K562 (cell line): ENCODE data around the gene CCDC15. TPM values are rescaled to one million over a fixed set of nuclear protein-coding genes. Genes with fewer than 3 reads are reported as not detected.

Source experiments
- ATAC-seq: fragments of 200-7000 bp; cut with Tn5 transposase; 3 replicates; pipeline ENCODE4 v1.9.1; 2020; ENCODE audit warnings: moderate library complexity
- BruUV-seq: library from RNA; stranded (reverse); fragments of 400-500 nt; replicated peaks from 2 replicates; lab custom pipeline; 2021; lab: Mats Ljungman, UMichigan
- CTCF ChIA-PET: fragments of 300-600 bp; formaldehyde crosslinking; extraction: SDS; loops from one replicate; lab custom pipeline; 2021; ENCODE audit warnings: low intra/inter-chr PET ratio; lab: Yijun Ruan, JAX
- POLR2A ChIA-PET: fragments of 300-600, 350-650 bp; sonication (Branson Sonifier 250); formaldehyde crosslinking; extraction: SDS; loops from one replicate; lab custom pipeline; 2021; ENCODE audit warnings: antibody characterized with exemption, inconsistent platforms; lab: Yijun Ruan, JAX
- DNase-seq, 4 experiments: peaks; one replicate each; pipeline versions ENCODE4 v3.0.0 to v3.0.0-alpha.2; 2011 to 2018; ENCODE audit warnings: low spot score in 3 of 4, mixed read lengths in 3 of 4; ENCODE audit errors: extremely low read depth in 1 of 4
- FAIRE-seq: peaks from 2 replicates; lab custom pipeline; 2011; peaks lifted over from hg19 to GRCh38; lab: Jason Lieb, UNC
- H2AFZ ChIP-seq: 2 replicates; pipeline ENCODE4 v1.6.0; 2011; ENCODE audit warnings: low read depth, low read length, control low read depth, inconsistent platforms
- H3K27ac ChIP-seq: fragments of 200-600 bp; 3 replicates; pipeline ENCODE4 v1.8.0; 2011; ENCODE audit warnings: low read depth, mild to moderate bottlenecking, control low read depth, inconsistent platforms, low read length, moderate library complexity, mixed read lengths; ENCODE audit errors: extremely low read depth
- H3K27me3 ChIP-seq, 2 experiments: fragments of 300-600 bp in 1 of 2; 2 replicates in 1 of 2; 3 replicates in 1 of 2; pipeline versions ENCODE4 v1.6.0 to v1.8.0; 2011; ENCODE audit warnings: inconsistent platforms in 2 of 2, low read length in 2 of 2, mild to moderate bottlenecking in 1 of 2, mixed read lengths in 1 of 2, moderate library complexity in 1 of 2; ENCODE audit not compliant: control insufficient read depth in 2 of 2, insufficient read depth in 2 of 2
- H3K36me3 ChIP-seq: fragments of 300-600 bp; 3 replicates; pipeline ENCODE4 v1.8.0; 2011; ENCODE audit warnings: mild to moderate bottlenecking, low read length, inconsistent platforms; ENCODE audit not compliant: control insufficient read depth, insufficient read depth
- H3K4me1 ChIP-seq, 2 experiments: fragments of 200-600 bp in 1 of 2; replicated peaks in 1 of 2; 2 replicates in 1 of 2; 3 replicates in 1 of 2; pipeline versions ENCODE4 v1.5.1 to v1.8.0; 2011; ENCODE audit warnings: inconsistent platforms in 2 of 2, low read length in 2 of 2, mild to moderate bottlenecking in 1 of 2, mixed read lengths in 1 of 2, moderate library complexity in 1 of 2; ENCODE audit not compliant: control insufficient read depth in 2 of 2, insufficient read depth in 2 of 2
- H3K4me2 ChIP-seq: 2 replicates; pipeline ENCODE4 v1.6.1; 2011; ENCODE audit warnings: low read length, control low read depth, inconsistent platforms, mixed read lengths; ENCODE audit not compliant: insufficient read depth
- H3K4me3 ChIP-seq: fragments of 200-600 bp; sonication (generic), shearing (Covaris generic); 2 replicates; pipeline ENCODE4 v1.5.1; 2016; ENCODE audit warnings: control low read depth, inconsistent platforms
- H3K79me2 ChIP-seq: fragments of 200-600 bp; 3 replicates; pipeline ENCODE4 v1.8.0; 2011; ENCODE audit warnings: low read length, inconsistent platforms; ENCODE audit not compliant: control insufficient read depth, insufficient read depth
- H3K9ac ChIP-seq, 2 experiments: 2 replicates each; pipeline versions ENCODE4 v1.6.0 to v1.6.1; 2011; ENCODE audit warnings: low read depth in 2 of 2, low read length in 2 of 2, control low read depth in 1 of 2, inconsistent platforms in 1 of 2, mild to moderate bottlenecking in 1 of 2, mixed read lengths in 1 of 2; ENCODE audit not compliant: insufficient read depth in 1 of 2
- H3K9me1 ChIP-seq: one replicate; pipeline ENCODE4 v1.6.0; 2011; ENCODE audit warnings: inconsistent platforms, mild to moderate bottlenecking, low read length, moderate library complexity; ENCODE audit not compliant: control insufficient read depth, insufficient read depth
- H3K9me3 ChIP-seq: replicated peaks from 2 replicates; pipeline ENCODE4 v1.5.1; 2011; ENCODE audit warnings: low read depth, low read length, inconsistent platforms; ENCODE audit not compliant: control insufficient read depth, insufficient read depth
- H4K20me1 ChIP-seq: replicated peaks from 2 replicates; pipeline ENCODE4 v1.6.1; 2011; ENCODE audit warnings: low read length, inconsistent platforms, mixed read lengths; ENCODE audit not compliant: control insufficient read depth, insufficient read depth
- E2F3 ChIP-seq: fragments of 250-450 bp; sonication (Bioruptor Pico); IDR thresholded peaks from 2 replicates; pipeline ENCODE4 v1.4.0; 2020; ENCODE audit warnings: mild to moderate bottlenecking
- E2F4 ChIP-seq: sonication (generic); formaldehyde crosslinking; IDR thresholded peaks from 2 replicates; pipeline ENCODE4 v1.8.0; 2022; ENCODE audit warnings: mild to moderate bottlenecking, low read depth, missing genetic modification reagents
- MAFK ChIP-seq: IDR thresholded peaks from 2 replicates; pipeline ENCODE4 v1.6.1; 2011; ENCODE audit warnings: low read length, improper control_type of control experiment
- POLR2G ChIP-seq: fragments of 200-400 bp; formaldehyde crosslinking; IDR thresholded peaks from 2 replicates; pipeline ENCODE4 v1.6.1; 2017; ENCODE audit warnings: low read depth, mild to moderate bottlenecking, antibody characterized with exemption, low read length, moderate library complexity
- ZHX1 ChIP-seq: fragments of 150-350 bp; conservative IDR thresholded peaks from 2 replicates; pipeline ENCODE4 v1.6.1; 2014; ENCODE audit warnings: low read length
- ZNF133 ChIP-seq: fragments of 250-450 bp; sonication (Bioruptor Pico); IDR thresholded peaks from 2 replicates; pipeline ENCODE4 v1.4.0; 2020; ENCODE audit warnings: mild to moderate bottlenecking
- ZNF324 ChIP-seq: fragments of 250-450 bp; sonication (Bioruptor Pico); IDR thresholded peaks from 2 replicates; pipeline ENCODE4 v1.4.0; 2020; ENCODE audit warnings: mild to moderate bottlenecking
- ZNF639 ChIP-seq, 2 experiments: fragments of 200-800 bp in 1 of 2; sonication (Bioruptor generic) in 1 of 2; sonication (generic) in 1 of 2; formaldehyde crosslinking in 1 of 2; IDR thresholded peaks in 1 of 2; conservative IDR thresholded peaks in 1 of 2; 2 replicates each; pipeline versions ENCODE4 v1.5.0 to v1.6.1; 2016 to 2020; ENCODE audit warnings: missing compliant biosample characterization in 1 of 2, missing genetic modification characterization in 1 of 2, missing genetic modification reagents in 1 of 2
- ZNF75A ChIP-seq: fragments of 450-650 bp; formaldehyde crosslinking; IDR thresholded peaks from 2 replicates; pipeline ENCODE4 v1.4.0; 2020; ENCODE audit warnings: mild to moderate bottlenecking
- ZSCAN32 ChIP-seq: fragments of 450-650 bp; formaldehyde crosslinking; IDR thresholded peaks from 2 replicates; pipeline ENCODE4 v1.4.0; 2020; ENCODE audit warnings: mild to moderate bottlenecking, moderate library complexity
- WGBS: fragments of 100-300 bp; shearing (Covaris generic); methylation state at CpG from one replicate; pipeline ENCODE4 v1.1.6; 2016; ENCODE audit warnings: low coverage, mixed read lengths; ENCODE audit not compliant: insufficient coverage; ENCODE audit errors: missing lambda C conversion rate; 5-methylcytosine and 5-hydroxymethylcytosine counted together
- in situ Hi-C: fragments of 300-500 bp; cut with MboI; formaldehyde crosslinking; loops from 4 replicates; pipeline ENCODE4 v1.15.0; 2018; ENCODE audit warnings: inconsistent platforms, mixed read lengths
- intact Hi-C: fragments of 100-400 bp; cut with micrococcal nuclease; formaldehyde crosslinking; loops from 2 replicates; pipeline ENCODE4 v1.14.2; 2022
- polyA plus RNA-seq, 8 experiments: library from polyadenylated mRNA; depleted of rRNA in 4 of 8; stranded (reverse) in 5 of 8; unstranded in 3 of 8; fragments of >200 nt; fragmentation: Nextera tagmentation in 2 of 8; fragmentation: Illumina TruSeq in 1 of 8; extraction: Ambion mirVana in 2 of 8; extraction: Trizol in 1 of 8; gene quantifications; 2 replicates each; pipeline versions ENCODE4 v1.2.1 to v1.2.3, GENCODE V29; 2011 to 2014; ENCODE audit warnings: inconsistent platforms in 1 of 8, missing spikeins in 1 of 8
- total RNA-seq, 7 experiments: library from RNA; depleted of rRNA in 6 of 7; stranded (reverse); fragments of >200 nt in 6 of 7; fragmentation: Illumina TruSeq in 2 of 7; extraction: Trizol in 2 of 7; gene quantifications; 2 replicates each; pipeline versions ENCODE4 v1.2.1 to v1.2.3, GENCODE V29; 2011 to 2021; ENCODE audit warnings: low replicate concordance in 1 of 7
- TF ChIP-seq, protein P1 (sequence below), 2 experiments: fragments of 450-650 bp in 1 of 2; sonication (generic) in 1 of 2; formaldehyde crosslinking in 1 of 2; IDR thresholded peaks in 1 of 2; conservative IDR thresholded peaks in 1 of 2; 2 replicates each; pipeline versions ENCODE4 v1.6.1 to v1.8.1; 2016 to 2023; ENCODE audit warnings: mild to moderate bottlenecking in 2 of 2, moderate library complexity in 2 of 2, inconsistent platforms in 1 of 2, missing genetic modification reagents in 1 of 2
- TF ChIP-seq, protein P2 (sequence below): fragments of 250-450 bp; sonication (Bioruptor Pico); IDR thresholded peaks from 2 replicates; pipeline ENCODE4 v1.5.0; 2022; ENCODE audit warnings: mild to moderate bottlenecking

CCDC15 gene
- total and polyA plus RNA-seq, 9 of the 15 experiments (the other 6 are each of a cell fraction or from before 2014, with no cell fraction given): 1.9 to 9.2 (median 3.9) TPM

DNA sequence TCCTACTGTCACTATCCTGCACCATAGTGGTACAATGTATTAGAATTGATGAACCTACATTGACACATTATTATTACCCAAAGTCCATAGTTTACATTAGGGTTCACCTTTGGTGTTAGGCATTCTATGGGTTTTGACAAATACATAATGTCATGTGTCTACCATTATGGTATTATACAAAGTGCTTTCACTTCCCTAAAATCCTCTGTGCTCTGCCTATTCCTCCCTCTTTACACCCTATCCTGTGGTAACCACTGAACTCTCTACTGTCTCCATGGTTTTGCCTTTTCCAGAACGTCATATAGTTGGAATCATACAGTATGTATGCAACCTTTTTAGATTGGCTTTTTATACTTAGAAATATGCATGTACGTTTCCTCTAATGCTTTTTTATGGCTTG, 51.5 kb downstream of the CCDC15 start:
- ChIA-PET CTCF (no interaction called here), POLR2A (interaction anchor here (0.7 kb wide), 1 partner anchor 50 kb away, joined by 3 read pairs; no protein-coding TSS in a partner anchor)
- Histone ChIP-seq H3K9me1 (no peaks in the 10 kb centered on the region), H3K27ac (no peak overlapping the region), H2AFZ (no peak overlapping the region), H3K4me2 (no peak overlapping the region), H3K36me3 (no peaks in the 10 kb centered on the region; the same call in 2 of the 3 replicates), H4K20me1 (no peaks in the 10 kb centered on the region), H3K4me3 (no peak overlapping the region), H3K9ac (no peak overlapping the region), H3K79me2 (no peaks in the 10 kb centered on the region), H3K9me3 (no peaks in the 10 kb centered on the region), H3K4me1 (no peaks in the 10 kb centered on the region), H3K27me3 (no peaks in the 10 kb centered on the region)
- DNase-seq: no peak
- BruUV-seq: no TSS peak
- no peak for ATAC-seq
- intact Hi-C loops: no loop called here
- in situ Hi-C loops: no loop called here
- WGBS: 26% methylated on average over 2 of the region's 2 CpGs
- FAIRE-seq: no peak
- no peak for TF ChIP-seq ZNF133 (CRISPR knock-in tag)
- TF ChIP-seq POLR2G: no peak
- no peak for TF ChIP-seq ZSCAN32 (CRISPR knock-in tag)
- TF ChIP-seq ZNF639 (CRISPR knock-in tag; conservative IDR thresholded peaks at IDR 0.05 in 1 of 2, IDR thresholded peaks at IDR 0.05 in 1 of 2): no peak
- no peak for TF ChIP-seq ZHX1
- no peak for TF ChIP-seq ZNF324 (CRISPR knock-in tag)
- TF ChIP-seq E2F4 (CRISPR knock-in tag): no peak
- TF ChIP-seq, protein P1, sequence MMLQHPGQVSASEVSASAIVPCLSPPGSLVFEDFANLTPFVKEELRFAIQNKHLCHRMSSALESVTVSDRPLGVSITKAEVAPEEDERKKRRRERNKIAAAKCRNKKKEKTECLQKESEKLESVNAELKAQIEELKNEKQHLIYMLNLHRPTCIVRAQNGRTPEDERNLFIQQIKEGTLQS (IDR thresholded peaks at IDR 0.05): no peak
- TF ChIP-seq, protein P1 (CRISPR knock-in tag; conservative IDR thresholded peaks at IDR 0.05): no peak
- no peak for TF ChIP-seq MAFK
- TF ChIP-seq ZNF75A (CRISPR knock-in tag): no peak
- TF ChIP-seq, protein P2, sequence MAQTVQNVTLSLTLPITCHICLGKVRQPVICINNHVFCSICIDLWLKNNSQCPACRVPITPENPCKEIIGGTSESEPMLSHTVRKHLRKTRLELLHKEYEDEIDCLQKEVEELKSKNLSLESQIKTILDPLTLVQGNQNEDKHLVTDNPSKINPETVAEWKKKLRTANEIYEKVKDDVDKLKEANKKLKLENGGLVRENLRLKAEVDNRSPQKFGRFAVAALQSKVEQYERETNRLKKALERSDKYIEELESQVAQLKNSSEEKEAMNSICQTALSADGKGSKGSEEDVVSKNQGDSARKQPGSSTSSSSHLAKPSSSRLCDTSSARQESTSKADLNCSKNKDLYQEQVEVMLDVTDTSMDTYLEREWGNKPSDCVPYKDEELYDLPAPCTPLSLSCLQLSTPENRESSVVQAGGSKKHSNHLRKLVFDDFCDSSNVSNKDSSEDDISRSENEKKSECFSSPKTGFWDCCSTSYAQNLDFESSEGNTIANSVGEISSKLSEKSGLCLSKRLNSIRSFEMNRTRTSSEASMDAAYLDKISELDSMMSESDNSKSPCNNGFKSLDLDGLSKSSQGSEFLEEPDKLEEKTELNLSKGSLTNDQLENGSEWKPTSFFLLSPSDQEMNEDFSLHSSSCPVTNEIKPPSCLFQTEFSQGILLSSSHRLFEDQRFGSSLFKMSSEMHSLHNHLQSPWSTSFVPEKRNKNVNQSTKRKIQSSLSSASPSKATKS (CRISPR knock-in tag): no peak
- TF ChIP-seq E2F3 (CRISPR knock-in tag): no peak
